Tibial nerve (tissue), 4 donors: ENCODE results near the gene BOLA1.

Source experiments
- EP300 ChIP-seq, 2 donors: sonication (generic); formaldehyde crosslinking; IDR thresholded peaks; one replicate each; pipeline ENCODE4 v1.6.1; 2017; ENCODE audit warnings: antibody characterized with exemption in 2 of 2, mild to moderate bottlenecking in 1 of 2
- POLR2A ChIP-seq, 2 donors: fragments of 450-650 bp; IDR thresholded peaks; one replicate each; pipeline ENCODE4 v1.6.1; 2017; ENCODE audit warnings: antibody characterized with exemption in 2 of 2, mild to moderate bottlenecking in 2 of 2, moderate library complexity in 2 of 2
- TF ChIP-seq, protein P1 (sequence below), 5 experiments: fragments of 200-600 bp in 3 of 5; fragments of 450-650 bp in 2 of 5; sonication (generic) in 3 of 5; IDR thresholded peaks; one replicate each; pipeline ENCODE4 v1.5.1; 2016 to 2019; ENCODE audit warnings: antibody characterized with exemption in 5 of 5, mild to moderate bottlenecking in 3 of 5, moderate library complexity in 2 of 5

GRCh38 chr1:149940427-149940826 lies 41.1 kb downstream of the BOLA1 start:
- TF ChIP-seq, protein P1, sequence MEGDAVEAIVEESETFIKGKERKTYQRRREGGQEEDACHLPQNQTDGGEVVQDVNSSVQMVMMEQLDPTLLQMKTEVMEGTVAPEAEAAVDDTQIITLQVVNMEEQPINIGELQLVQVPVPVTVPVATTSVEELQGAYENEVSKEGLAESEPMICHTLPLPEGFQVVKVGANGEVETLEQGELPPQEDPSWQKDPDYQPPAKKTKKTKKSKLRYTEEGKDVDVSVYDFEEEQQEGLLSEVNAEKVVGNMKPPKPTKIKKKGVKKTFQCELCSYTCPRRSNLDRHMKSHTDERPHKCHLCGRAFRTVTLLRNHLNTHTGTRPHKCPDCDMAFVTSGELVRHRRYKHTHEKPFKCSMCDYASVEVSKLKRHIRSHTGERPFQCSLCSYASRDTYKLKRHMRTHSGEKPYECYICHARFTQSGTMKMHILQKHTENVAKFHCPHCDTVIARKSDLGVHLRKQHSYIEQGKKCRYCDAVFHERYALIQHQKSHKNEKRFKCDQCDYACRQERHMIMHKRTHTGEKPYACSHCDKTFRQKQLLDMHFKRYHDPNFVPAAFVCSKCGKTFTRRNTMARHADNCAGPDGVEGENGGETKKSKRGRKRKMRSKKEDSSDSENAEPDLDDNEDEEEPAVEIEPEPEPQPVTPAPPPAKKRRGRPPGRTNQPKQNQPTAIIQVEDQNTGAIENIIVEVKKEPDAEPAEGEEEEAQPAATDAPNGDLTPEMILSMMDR (IDR thresholded peaks at IDR 0.05) = no peak
- no peak for TF ChIP-seq POLR2A (IDR thresholded peaks at IDR 0.05)
- no peak for TF ChIP-seq EP300 (IDR thresholded peaks at IDR 0.05)
